Heart left ventricle (tissue), 16 donors: ENCODE results near the gene STEAP1. TPM values are rescaled to one million over a fixed set of nuclear protein-coding genes. Genes with fewer than 3 reads are reported as not detected.

Source experiments
- ATAC-seq, 4 donors: fragments of 200-7000 bp; cut with Tn5 transposase; one replicate each; pipeline ENCODE4 v1.9.1; 2020 to 2022; ENCODE audit warnings: moderate library complexity in 4 of 4, mild to moderate bottlenecking in 3 of 4, moderate number of reproducible peaks in 1 of 4
- DNase-seq, 5 donors: peaks; one replicate each; pipeline ENCODE4 v3.0.0-alpha.2; 2020
- H3K27ac ChIP-seq, 12 donors: fragments of 200-600 bp; sonication (generic) in 4 of 12; one replicate each; pipeline versions ENCODE4 v1.5.0 to v1.8.0; 2016 to 2022; ENCODE audit warnings: mild to moderate bottlenecking in 2 of 12
- H3K27me3 ChIP-seq, 9 donors: fragments of 200-600 bp; sonication (generic) in 2 of 9; one replicate each; pipeline versions ENCODE4 v1.5.1 to v1.8.0; 2016 to 2022; ENCODE audit warnings: mild to moderate bottlenecking in 3 of 9
- H3K36me3 ChIP-seq, 9 donors: fragments of 200-600 bp; sonication (generic) in 2 of 9; one replicate each; pipeline versions ENCODE4 v1.5.0 to v1.8.0; 2018 to 2022; ENCODE audit warnings: mild to moderate bottlenecking in 2 of 9
- H3K4me1 ChIP-seq, 12 donors: fragments of 200-600 bp; sonication (generic) in 4 of 12; one replicate each; pipeline versions ENCODE4 v1.5.0 to v1.8.0; 2016 to 2022; ENCODE audit warnings: mild to moderate bottlenecking in 3 of 12
- H3K4me3 ChIP-seq, 12 donors: fragments of 200-600 bp; sonication (generic) in 4 of 12; one replicate each; pipeline versions ENCODE4 v1.5.0 to v1.8.0; 2017 to 2022; ENCODE audit warnings: mild to moderate bottlenecking in 9 of 12, moderate library complexity in 4 of 12
- H3K9me3 ChIP-seq, 12 donors: fragments of 200-600 bp; sonication (generic) in 4 of 12; one replicate each; pipeline versions ENCODE4 v1.5.0 to v1.8.0; 2016 to 2022; ENCODE audit warnings: mild to moderate bottlenecking in 1 of 12
- CTCF ChIP-seq, 12 donors: fragments of 200-600 bp; sonication (generic) in 4 of 12; IDR thresholded peaks; one replicate each; pipeline versions ENCODE4 v1.5.0 to v1.8.0; 2018 to 2022; ENCODE audit warnings: antibody characterized with exemption in 12 of 12, mild to moderate bottlenecking in 5 of 12
- POLR2A ChIP-seq, 2 donors: fragments of 450-650 bp; IDR thresholded peaks; one replicate each; pipeline ENCODE4 v1.6.1; 2017; ENCODE audit warnings: antibody characterized with exemption in 2 of 2, mild to moderate bottlenecking in 2 of 2, moderate library complexity in 2 of 2
- WGBS, 4 donors: extraction: QIAGEN DNeasy Blood & Tissue Kit in 2 of 4; methylation state at CpG; one replicate each; pipeline versions ENCODE4 v1.1.5 to v1.1.7; 2013 to 2018; 5-methylcytosine and 5-hydroxymethylcytosine counted together
- intact Hi-C, 10 donors: fragments of 100-400 bp; cut with DNase I; formaldehyde crosslinking; loops; one replicate each; pipeline versions ENCODE4 v1.11.1 to v1.14.2; 2022
- polyA plus RNA-seq, 2 donors: library from polyadenylated mRNA; stranded (reverse); fragments of 200-250 nt; gene quantifications; one replicate each; pipeline ENCODE4 v1.2.3, GENCODE V29; 2013
- total RNA-seq, 9 donors: library from RNA; depleted of rRNA in 2 of 9; stranded (reverse); fragments of >200 nt in 2 of 9; fragmentation: NEBNext Ultra II Directional in 3 of 9; extraction: Animal tissue kit (Norgen Biotek cat#: 25700) in 3 of 9; gene quantifications; one replicate each; pipeline versions ENCODE4 v1.1.0 to v1.2.4, GENCODE V29; 2016 to 2023
- donor health status: ischemic (EF 13 %, LVEDD 7.1; RV severe dilation, severe dysfunction).
- donor health status: healthy with polysubstance abuse.
- donor health status: DM: no; HTN: yes; CAD: no.
- donor health status: DM: no; HTN: no; CAD: no.
- donor health status: ischemic (EF 25% LVEDD 6.9; RV normal size, moderate dysfunction).
- donor health status: ischemic (EF 25% LVEDD 5.7; RV mildly dilated, moderate dysfunction).
- donor health status: healthy.
- donor health status: DM: yes; HTN: yes; CAD: no.
- donor health status: ischemic (EF 35%, LVEDD 5.7; RV mildly dilated, moderate dysfunction).
- donor health status: nonischemic (EF 11% LVEDD 7.7; RV severe dilation, severe dysfunction).
- donor health status: DM: yes; HTN: yes; CAD: no.
- donor health status: PGD.
- donor health status: ischemic (EF 29% LVEDD 5.4; RV normal size, mild dysfunction).
- donor health status: nonischemic (EF 23%, LVEDD 6.1; RV moderate dilation, normal function).

Gene STEAP1
- total and polyA plus RNA-seq, 11 donors = 0.34 to 8.3 (median 0.82) TPM

GRCh38 chr7:90175667-90176066 is 21.4 kb downstream of the STEAP1 start:
- Histone ChIP-seq H3K36me3 (no peaks in the 10 kb centered on the region), H3K4me3 (no peak overlapping the region), H3K4me1 (no peaks in the 10 kb centered on the region), H3K9me3 (no peaks in the 10 kb centered on the region), H3K27ac (no peak overlapping the region), H3K27me3 (no peaks in the 10 kb centered on the region)
- DNase-seq (no peak), ATAC-seq (no peak)
- 50 to 93% (median 76%) methylated on average over 2 to 4 of the region's 4 CpGs for WGBS, 4 donors
- intact Hi-C loops = loop anchor here in 1 of 10 donors (10.0 kb wide), 1 partner anchor 119 kb away; no protein-coding TSS in a partner anchor
- TF ChIP-seq CTCF (IDR thresholded peaks at IDR 0.05) = no peak
- no peak for TF ChIP-seq POLR2A (IDR thresholded peaks at IDR 0.05)

- H3K4me1 ChIP-seq = no peaks in the 10 kb centered on the region
- DNase-seq (no peak), ATAC-seq (no peak)
- no peak for TF ChIP-seq CTCF (IDR thresholded peaks at IDR 0.05)
- TF ChIP-seq POLR2A (IDR thresholded peaks at IDR 0.05) = no peak
- intact Hi-C loops = loop anchor here in 1 of 10 donors (10.0 kb wide), 1 partner anchor 119 kb away; no protein-coding TSS in a partner anchor
- no peaks in the 10 kb centered on the region for H3K27me3 ChIP-seq
- 75 to 100% (median 94%) methylated on average over 1 of the region's 1 CpG for WGBS, 4 donors
- no peak overlapping the region for H3K4me3 ChIP-seq
- H3K27ac ChIP-seq = no peak overlapping the region
- no peaks in the 10 kb centered on the region for H3K9me3 ChIP-seq
- no peaks in the 10 kb centered on the region for H3K36me3 ChIP-seq
These were observed 21.9 kb downstream of the STEAP1 start for GRCh38 chr7:90176195-90176594.

- Histone ChIP-seq H3K27ac (no peak overlapping the region), H3K9me3 (no peaks in the 10 kb centered on the region), H3K4me1 (no peaks in the 10 kb centered on the region), H3K36me3 (no peaks in the 10 kb centered on the region), H3K4me3 (no peak overlapping the region), H3K27me3 (no peaks in the 10 kb centered on the region)
- DNase-seq (no peak), ATAC-seq (no peak)
- intact Hi-C loops = loop anchor here in 1 of 10 donors (10.0 kb wide), 1 partner anchor 117 kb away; no protein-coding TSS in a partner anchor
- WGBS, 4 donors = 80 to 96% (median 88%) methylated on average over 2 of the region's 2 CpGs
- TF ChIP-seq POLR2A (IDR thresholded peaks at IDR 0.05) (no peak), CTCF (IDR thresholded peaks at IDR 0.05) (no peak)
These were observed 23.9 kb downstream of the STEAP1 start for GRCh38 chr7:90178166-90178565.

- no peak for DNase-seq
- 73 to 75% (median 73%) methylated on average over 6 of the region's 6 CpGs for WGBS, 4 donors
- Histone ChIP-seq H3K9me3 (no peaks in the 10 kb centered on the region), H3K27me3 (no peaks in the 10 kb centered on the region), H3K4me1 (no peaks in the 10 kb centered on the region), H3K36me3 (no peaks in the 10 kb centered on the region), H3K4me3 (no peak overlapping the region), H3K27ac (no peak overlapping the region)
- ATAC-seq = no peak
- intact Hi-C loops = loop anchor here in 1 of 10 donors (10.0 kb wide), 1 partner anchor 116 kb away; no protein-coding TSS in a partner anchor
- TF ChIP-seq CTCF (IDR thresholded peaks at IDR 0.05) (no peak), POLR2A (IDR thresholded peaks at IDR 0.05) (no peak)
These were observed 24.5 kb downstream of the STEAP1 start for GRCh38 chr7:90178679-90179278.
